Mammary epithelial cell (primary cell): Measurements from ENCODE around the gene CAMTA1.

Source experiments
- CTCF ChIP-seq, 2 donors: IDR thresholded peaks in 1 of 2; conservative IDR thresholded peaks in 1 of 2; 2 replicates each; pipeline ENCODE4 v1.5.1; 2011 to 2012; ENCODE audit warnings: inconsistent platforms in 2 of 2, low read length in 2 of 2, mild to moderate bottlenecking in 2 of 2, control low read depth in 1 of 2, low read depth in 1 of 2; ENCODE audit not compliant: insufficient read depth in 1 of 2; ENCODE audit errors: extremely low read depth in 1 of 2
- EZH2 ChIP-seq: IDR thresholded peaks from 2 replicates; pipeline ENCODE4 v1.6.1; 2012; ENCODE audit warnings: low read length, inconsistent platforms, borderline replicate concordance

GRCh38 chr1:7103874-7104273 lies 318.6 kb downstream of the CAMTA1 start:
- TF ChIP-seq CTCF (conservative IDR thresholded peaks at IDR 0.05 in 1 of 2, IDR thresholded peaks at IDR 0.05 in 1 of 2; ENCODE audit: extremely low read depth in 1 of 2, insufficient read depth in 1 of 2, low read depth in 1 of 2, low read length in 2 of 2) = no peak
- no peak for TF ChIP-seq EZH2
